HCEC 1CT (cell line): ENCODE measurements around the gene TTR.

Experiments used
- DNase-seq: peaks from one replicate; pipeline ENCODE4 v3.0.0-alpha.2; 2017

The TTR gene

DNA sequence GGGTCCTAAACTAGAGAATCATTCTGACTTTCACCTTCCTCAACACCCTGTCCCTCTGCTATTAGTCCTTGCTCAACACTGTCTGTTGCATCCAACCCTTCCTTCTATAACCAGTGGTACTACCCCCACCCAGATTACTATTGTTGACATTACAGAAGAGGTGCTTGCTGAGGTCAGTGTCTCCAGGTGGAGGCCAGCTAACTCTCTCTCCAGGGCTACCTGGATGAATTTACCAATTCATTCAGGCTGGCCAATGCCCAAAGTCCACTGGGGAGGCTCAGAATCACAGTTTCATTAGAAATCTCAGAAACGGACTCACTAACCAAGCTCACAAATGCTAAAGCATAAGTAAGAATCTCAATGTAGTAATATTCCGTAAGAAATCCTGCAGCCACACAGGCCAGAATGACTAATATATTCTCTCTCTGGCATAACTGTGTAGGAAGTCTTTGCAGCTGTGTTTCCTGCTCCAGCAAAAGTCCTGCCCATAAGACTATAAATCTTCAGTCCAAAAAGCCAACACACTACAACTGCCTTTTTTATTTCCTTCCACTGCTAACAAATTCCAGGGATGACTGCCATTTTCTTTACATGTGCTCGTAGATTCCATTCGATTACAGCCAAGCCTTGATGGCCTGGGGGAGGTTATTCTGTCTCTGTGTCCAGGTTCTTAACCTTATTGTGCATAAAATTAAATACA lies 10.0 kb upstream of the TTR start:
- DNase-seq, result no peak

DNA sequence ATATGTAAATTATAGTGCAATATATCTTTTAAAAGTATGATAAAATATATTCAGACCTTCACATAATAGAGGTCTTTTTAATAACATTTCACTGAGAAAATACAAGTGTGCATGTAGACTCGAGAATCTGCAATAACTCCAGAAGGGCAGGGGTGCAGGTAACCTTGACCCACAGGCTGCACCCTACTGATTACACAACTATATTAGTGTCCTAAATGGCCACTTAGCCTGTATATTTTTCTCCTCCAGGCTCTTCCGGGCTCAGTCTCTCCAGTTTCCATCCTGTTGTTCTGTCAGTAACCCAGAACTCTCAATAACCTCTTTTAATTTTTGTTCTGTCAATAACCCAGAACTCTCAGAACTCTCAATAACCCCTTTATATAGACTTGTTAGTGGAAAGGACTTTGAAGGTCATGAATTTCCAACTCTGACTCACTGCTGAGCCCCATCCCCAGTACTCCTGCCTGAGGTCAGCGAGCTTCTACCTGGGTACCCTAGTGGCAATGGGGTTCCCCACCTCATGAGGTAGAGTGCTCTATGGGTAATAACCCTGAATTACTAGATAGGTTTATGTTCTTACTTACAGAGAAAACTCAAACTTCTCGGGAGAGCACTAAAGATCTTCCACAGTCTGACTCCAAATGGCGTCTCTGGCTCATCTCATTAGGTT lies 8.4 kb upstream of the TTR start:
- no peak for DNase-seq

DNA sequence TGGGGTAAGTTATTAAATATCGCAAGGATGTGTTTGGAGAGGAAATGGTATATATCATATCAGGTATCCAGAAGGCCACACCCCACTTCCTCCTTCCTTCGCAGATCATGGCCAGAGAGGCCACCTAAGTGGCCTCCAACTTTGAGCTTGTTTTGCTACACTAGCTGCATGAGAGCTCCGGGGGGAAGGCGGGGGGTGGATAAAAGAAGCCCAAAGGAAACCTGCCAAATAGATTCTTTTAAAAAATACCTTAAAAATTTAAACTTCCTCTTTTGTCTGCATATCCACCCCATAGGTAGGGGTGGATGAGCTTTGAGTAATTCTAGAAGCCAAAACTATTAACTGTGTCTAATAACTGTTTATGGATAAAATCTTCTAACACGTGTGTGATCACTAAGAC lies 5.7 kb upstream of the TTR start:
- no peak for DNase-seq

DNA sequence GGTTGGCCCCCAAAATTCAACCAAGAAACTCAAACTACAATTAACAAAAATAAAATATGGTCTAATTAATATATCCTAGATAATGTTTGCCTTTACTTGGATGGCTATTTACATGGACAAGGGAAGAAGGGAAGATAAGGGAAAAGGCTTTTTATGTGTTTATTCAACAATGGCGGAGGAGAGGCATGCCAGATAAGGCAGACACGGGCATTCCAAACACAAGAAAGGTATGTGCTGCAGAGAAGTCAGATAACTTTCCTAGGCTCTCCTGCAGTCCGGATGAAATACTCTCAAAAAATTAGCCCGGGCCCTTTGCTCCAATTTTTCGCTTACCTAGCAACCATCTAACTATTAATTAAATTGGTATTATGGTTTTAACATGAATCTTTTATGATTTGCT lies 5.1 kb upstream of the TTR start:
- DNase-seq, result no peak

DNA sequence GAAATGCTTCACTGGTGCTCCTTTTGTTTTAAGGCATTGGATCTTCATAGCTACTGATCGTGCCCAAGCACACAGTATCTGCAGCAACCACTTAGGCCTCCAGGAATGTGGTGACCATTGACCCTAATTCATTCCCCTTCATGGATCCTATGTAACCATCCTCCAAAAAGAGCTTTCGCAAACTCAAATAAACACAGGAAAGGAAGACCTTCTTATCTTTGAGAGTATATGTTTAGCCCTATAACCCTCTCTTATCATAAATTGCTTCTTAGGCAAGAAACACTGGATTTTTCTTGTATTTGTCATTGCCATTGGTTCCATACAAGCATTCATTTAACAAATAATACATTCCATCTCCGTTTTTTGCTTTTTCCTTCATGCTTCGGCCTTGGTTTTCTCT lies 4.1 kb upstream of the TTR start:
- DNase-seq, result no peak

DNA sequence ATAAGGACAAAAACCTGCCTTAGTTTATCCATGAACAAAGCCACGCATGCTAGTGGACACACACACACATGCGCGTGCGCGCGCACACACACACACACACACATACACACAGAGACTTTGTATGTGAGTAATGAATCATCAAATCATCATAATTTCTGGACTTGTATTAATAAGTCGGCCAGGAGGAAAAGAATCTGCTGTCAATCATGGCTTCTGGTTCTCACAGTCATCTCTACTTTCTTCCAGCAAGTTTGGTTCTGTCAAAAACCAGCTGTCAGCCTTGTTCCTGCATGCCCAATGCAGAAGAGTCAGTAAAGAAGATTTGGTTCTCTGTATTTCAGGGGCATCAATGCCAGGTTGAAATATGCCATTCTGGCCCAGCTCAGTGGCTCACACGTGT lies 1.1 kb upstream of the TTR start:
- DNase-seq, result no peak

DNA sequence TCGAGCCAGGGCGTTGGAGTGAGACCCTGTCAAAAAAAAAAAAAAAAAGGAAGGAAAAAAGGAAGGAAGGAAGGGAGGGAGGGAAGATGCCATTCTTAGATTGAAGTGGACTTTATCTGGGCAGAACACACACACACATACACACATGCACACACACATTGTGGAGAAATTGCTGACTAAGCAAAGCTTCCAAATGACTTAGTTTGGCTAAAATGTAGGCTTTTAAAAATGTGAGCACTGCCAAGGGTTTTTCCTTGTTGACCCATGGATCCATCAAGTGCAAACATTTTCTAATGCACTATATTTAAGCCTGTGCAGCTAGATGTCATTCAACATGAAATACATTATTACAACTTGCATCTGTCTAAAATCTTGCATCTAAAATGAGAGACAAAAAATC lies 564 bp upstream of the TTR start:
- DNase-seq, result no peak

DNA sequence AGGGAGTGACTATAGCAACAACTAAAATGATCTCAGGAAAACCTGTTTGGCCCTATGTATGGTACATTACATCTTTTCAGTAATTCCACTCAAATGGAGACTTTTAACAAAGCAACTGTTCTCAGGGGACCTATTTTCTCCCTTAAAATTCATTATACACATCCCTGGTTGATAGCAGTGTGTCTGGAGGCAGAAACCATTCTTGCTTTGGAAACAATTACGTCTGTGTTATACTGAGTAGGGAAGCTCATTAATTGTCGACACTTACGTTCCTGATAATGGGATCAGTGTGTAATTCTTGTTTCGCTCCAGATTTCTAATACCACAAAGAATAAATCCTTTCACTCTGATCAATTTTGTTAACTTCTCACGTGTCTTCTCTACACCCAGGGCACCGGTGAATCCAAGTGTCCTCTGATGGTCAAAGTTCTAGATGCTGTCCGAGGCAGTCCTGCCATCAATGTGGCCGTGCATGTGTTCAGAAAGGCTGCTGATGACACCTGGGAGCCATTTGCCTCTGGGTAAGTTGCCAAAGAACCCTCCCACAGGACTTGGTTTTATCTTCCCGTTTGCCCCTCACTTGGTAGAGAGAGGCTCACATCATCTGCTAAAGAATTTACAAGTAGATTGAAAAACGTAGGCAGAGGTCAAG lies 955 bp downstream of the TTR start:
- no peak for DNase-seq

DNA sequence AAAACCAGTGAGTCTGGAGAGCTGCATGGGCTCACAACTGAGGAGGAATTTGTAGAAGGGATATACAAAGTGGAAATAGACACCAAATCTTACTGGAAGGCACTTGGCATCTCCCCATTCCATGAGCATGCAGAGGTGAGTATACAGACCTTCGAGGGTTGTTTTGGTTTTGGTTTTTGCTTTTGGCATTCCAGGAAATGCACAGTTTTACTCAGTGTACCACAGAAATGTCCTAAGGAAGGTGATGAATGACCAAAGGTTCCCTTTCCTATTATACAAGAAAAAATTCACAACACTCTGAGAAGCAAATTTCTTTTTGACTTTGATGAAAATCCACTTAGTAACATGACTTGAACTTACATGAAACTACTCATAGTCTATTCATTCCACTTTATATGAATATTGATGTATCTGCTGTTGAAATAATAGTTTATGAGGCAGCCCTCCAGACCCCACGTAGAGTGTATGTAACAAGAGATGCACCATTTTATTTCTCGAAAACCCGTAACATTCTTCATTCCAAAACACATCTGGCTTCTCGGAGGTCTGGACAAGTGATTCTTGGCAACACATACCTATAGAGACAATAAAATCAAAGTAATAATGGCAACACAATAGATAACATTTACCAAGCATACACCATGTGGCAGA lies 3.6 kb downstream of the TTR start:
- DNase-seq, result no peak

DNA sequence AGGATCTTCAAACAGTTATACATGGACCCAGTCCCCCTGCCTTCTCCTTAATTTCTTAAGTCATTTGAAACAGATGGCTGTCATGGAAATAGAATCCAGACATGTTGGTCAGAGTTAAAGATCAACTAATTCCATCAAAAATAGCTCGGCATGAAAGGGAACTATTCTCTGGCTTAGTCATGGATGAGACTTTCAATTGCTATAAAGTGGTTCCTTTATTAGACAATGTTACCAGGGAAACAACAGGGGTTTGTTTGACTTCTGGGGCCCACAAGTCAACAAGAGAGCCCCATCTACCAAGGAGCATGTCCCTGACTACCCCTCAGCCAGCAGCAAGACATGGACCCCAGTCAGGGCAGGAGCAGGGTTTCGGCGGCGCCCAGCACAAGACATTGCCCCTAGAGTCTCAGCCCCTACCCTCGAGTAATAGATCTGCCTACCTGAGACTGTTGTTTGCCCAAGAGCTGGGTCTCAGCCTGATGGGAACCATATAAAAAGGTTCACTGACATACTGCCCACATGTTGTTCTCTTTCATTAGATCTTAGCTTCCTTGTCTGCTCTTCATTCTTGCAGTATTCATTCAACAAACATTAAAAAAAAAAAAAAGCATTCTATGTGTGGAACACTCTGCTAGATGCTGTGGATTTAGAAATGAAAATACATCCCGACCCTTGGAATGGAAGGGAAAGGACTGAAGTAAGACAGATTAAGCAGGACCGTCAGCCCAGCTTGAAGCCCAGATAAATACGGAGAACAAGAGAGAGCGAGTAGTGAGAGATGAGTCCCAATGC lies 4.6 kb downstream of the TTR start:
- DNase-seq, result no peak

DNA sequence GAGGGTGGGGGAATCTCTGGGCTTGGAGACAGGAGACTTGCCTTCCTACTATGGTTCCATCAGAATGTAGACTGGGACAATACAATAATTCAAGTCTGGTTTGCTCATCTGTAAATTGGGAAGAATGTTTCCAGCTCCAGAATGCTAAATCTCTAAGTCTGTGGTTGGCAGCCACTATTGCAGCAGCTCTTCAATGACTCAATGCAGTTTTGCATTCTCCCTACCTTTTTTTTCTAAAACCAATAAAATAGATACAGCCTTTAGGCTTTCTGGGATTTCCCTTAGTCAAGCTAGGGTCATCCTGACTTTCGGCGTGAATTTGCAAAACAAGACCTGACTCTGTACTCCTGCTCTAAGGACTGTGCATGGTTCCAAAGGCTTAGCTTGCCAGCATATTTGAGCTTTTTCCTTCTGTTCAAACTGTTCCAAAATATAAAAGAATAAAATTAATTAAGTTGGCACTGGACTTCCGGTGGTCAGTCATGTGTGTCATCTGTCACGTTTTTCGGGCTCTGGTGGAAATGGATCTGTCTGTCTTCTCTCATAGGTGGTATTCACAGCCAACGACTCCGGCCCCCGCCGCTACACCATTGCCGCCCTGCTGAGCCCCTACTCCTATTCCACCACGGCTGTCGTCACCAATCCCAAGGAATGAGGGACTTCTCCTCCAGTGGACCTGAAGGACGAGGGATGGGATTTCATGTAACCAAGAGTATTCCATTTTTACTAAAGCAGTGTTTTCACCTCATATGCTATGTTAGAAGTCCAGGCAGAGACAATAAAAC lies 6.5 kb downstream of the TTR start:
- DNase-seq, result no peak

DNA sequence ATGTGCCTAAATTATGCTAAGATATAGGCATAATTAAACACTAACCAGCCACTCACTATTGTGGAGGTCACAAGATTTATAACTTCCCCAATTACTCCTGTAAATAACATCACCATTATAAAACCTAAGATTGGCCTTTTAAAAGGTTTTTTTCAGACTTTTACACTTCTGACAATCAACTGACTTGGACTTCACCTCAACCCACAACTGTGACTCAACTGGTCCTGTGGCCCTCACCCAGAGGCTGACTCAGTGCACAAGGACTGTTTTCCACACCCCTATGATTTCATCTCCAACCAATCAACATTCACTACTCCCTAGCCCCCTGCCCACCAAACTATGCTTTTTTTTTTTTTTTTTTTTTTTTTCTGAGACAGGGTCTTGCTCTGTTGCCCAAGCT lies 11.6 kb downstream of the TTR start:
- no peak for DNase-seq

DNA sequence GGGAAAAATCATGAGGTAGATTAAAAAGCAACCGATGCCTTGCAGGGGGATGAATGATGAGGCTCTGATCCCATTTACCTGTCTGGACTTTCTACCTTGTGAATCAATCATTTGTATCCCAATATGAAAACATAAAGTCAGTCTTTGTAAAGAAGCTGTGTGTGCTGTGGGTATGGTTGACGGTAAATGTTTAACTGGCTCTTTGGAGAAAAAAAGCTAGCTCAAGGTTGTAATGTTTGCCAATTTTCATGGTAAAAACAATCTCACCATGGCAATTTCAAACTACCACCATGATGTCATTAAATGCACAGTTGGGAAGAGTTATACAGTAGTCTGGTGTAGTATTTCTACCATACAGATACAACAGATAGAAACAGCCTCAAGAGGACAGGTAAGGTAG lies 14.6 kb downstream of the TTR start:
- DNase-seq, result no peak

DNA sequence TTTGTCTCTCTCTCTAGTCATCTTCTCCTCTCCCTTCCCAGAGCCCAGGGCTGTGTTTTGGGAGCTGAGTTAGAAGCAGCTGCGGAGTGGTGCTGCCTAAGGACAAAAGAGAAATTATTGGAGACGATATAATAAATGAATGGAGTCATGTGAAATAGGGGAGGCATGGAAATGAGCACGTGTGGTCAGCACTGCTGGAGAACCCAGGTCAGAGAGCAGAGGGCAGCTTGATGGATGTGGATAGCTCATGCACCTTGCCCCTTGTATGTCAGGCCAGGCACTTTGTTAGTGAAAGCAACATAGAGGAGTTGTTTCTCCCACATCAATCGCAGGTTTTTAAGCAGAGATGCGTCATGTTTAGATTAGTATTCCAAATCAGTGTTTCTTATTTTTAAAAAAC lies 15.7 kb downstream of the TTR start:
- DNase-seq, result no peak

DNA sequence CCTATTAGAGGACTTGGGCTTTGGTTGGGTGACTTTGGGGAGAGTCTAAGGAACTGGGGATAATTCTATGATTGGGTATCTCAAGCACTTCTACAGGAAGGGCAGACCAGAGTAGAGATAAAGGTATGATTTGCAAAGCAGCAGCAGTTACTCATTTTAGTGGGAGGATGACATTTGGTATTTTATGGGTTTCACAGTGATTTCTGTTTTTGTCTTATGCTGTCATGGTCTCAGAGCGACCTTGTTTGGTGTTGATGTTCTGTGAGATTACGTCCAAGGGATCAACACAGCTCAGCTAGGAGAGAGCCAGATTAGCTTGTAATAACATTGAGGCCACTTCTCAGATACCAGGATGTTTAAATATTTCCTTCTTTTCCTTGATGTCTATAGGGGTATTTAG lies 18.2 kb downstream of the TTR start:
- no peak for DNase-seq

DNA sequence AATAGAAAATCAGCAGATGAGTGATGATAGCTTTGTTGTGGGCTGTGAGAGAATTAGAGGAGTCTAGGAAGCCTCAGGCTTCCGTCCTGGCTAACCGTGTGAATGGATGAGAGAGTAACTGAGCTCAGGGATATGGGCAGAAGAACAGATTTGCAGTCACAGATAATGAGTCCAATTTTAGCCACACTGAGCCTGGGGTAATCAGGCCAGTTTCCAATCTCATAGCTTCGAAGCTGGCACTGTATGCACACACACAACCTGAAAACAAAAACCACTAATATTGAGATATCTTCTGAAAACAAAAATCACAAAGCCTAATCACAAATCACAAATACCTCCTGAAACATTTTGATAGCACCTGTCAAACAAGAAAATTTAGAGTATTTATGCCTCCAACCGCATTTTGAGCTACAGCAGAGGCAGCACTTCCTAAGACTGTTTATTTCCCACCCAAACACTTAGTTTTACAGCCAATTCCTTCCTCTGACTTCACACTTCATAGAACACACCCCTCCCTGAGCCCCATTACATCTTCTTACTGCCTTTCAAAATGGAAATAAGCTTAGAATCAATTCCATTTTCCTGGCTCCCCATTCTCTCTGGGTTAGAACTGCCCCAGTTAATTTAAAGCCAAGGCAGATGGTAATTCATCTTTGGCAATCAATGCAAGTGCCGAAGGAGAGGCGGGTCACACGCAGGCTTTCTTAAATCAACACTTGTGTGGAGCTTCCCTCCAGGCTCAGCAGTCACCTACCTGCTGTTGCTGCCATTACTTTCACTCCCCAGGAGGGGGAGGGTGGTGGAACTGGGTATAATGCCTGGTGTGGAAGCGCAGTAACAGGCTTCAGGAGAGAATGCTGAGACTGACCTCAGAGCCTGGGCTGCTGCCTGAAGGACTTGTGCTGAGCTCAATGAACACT lies 18.9 kb downstream of the TTR start:
- DNase-seq, result no peak

DNA sequence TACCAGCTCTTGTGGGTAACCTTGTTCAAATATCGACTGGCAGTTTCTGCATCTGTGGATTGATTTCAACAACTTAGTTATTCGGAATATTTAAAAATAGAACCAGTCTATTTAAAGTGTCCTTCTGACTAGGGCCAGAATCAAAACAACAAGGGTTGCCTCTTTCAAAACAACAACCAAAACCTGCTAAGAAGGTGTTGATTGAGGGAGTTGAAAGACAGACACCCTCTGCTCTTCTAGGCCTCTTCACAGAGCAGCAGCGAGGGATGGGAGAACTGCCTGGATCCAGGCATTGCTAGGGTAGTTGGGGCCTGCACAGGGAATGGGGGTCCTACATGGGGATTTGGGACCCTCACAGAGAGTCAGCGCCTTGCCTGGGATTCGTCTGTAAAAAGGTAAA lies 19.8 kb downstream of the TTR start:
- no peak for DNase-seq

DNA sequence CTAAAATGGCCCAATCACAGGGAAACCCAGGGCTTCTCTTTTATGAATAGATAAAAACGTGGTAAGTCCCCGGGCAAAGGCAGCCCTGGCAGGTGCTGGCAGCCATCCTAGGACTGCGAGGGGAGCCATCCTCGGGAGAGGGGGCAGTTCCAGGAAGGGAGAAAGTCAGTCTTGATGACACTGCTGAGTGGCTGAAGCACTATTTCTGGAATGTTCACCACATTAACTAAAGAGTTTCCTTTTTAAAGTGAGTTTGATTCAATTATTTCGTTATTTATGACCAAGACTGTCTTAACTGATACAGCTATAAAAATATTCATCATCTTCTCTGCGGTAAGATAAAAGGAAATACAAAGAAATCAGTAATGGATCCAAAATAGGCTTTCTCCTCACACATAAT lies 20.4 kb downstream of the TTR start:
- no peak for DNase-seq

DNA sequence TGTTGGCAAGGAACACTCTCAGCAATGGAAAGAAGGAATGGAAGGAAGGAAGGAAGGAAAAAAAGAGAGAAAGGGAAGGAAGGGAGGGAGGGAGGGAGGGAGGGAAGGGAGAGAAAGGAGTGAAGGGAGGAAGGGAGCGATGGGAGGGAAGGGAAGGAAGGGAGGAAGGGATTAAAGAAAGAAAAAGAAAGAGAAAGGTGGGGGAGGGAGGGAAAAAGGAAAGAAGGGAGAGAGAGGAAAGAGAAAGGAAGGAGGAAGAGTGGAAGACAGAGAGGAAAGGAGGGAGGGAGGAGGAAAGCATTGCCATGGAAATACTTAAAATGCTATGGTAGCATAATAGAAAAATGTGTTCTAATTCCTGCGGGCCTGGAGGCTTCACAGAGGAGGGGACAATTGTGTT lies 22.4 kb downstream of the TTR start:
- DNase-seq, result no peak

DNA sequence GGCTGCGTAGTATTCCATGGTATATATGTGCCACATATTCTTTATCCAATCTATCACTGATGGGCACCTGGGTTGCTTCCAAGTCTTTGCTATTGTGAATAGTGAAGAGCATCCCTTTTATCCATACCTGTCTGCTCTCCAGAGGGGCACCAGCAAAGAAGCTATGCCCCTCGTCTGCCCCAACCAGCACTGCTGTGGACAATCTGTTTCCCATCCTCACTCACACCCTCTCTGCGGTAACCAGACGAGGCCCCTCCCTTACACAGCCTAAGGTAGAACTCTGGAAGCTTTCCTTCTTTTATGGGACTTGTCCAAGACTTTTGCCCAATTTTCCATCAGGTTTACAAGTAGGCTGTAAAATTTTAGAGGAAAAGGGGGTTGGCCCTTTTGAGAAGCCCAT lies 24.9 kb downstream of the TTR start:
- DNase-seq, result no peak

DNA sequence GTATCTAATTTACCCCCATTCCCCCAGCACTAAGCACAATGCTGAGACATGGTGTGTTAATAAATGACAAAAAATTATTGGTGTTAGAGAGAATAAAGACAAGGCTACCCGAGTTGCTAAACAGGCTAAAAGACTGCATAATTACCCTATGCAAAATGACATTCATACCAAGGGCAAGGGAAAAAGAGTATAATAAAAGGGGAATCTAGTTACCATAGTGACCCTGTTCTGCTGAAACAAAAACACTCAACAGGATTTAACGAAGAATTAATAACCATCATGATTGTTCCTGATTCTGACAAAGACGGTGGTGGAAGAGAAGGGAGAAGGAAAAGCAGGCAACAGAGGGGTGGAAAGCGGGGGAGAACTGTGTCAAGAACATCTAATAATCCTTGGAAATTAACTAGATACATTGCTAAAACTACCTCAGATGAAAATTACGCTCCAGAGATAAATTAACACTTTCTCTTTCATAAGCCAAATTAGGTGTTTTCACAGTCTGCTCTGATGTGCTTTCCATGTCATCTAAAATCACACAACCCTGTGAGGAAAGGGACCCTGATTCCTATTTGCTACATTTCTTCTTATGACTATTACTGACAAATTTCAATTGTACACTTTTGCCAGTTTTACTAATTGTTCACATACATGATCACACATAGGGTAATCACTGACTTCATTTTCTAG lies 25.5 kb downstream of the TTR start:
- DNase-seq, result no peak
